Measurements from ENCODE around the gene LOXHD1. TPM values are rescaled to one million over a fixed set of nuclear protein-coding genes. Genes with fewer than 3 reads are reported as not detected.

The LOXHD1 gene
- total RNA-seq, 2 experiments from 2014 or later: 0.11 to 0.45 TPM

DNA sequence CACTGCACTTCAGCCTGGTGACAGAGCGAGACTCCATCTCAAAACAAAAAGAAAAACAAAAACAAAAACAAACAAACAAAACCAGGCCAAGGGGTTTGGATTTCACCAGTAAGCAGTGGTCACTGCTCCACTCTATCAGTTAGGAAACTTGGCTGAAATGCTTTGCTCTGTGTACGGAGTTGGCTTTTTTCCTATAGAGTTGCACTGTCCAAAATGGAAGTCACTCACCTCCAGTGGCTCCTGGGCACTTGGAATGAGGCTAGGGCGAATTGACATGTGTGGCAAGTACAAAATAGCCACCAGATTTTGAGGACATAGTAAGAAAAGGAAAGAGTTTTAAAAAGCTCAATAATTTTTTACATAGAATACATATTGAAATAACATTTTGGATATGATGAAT lies 228.7 kb downstream of the LOXHD1 start:
- no peaks in the 10 kb centered on the region for H3K27me3 Mint-ChIP-seq
- CTCF ChIA-PET: no interaction called here
- H3K4me3 Mint-ChIP-seq: no peak overlapping the region
- ATAC-seq (no peak), DNase-seq (no peak)
- H3K9me3 Mint-ChIP-seq: no peaks in the 10 kb centered on the region
- no peak overlapping the region for H3K27ac Mint-ChIP-seq
- H3K4me1 Mint-ChIP-seq (ENCODE audit: low read depth): no peaks in the 10 kb centered on the region
- TF ChIP-seq, protein P1, sequence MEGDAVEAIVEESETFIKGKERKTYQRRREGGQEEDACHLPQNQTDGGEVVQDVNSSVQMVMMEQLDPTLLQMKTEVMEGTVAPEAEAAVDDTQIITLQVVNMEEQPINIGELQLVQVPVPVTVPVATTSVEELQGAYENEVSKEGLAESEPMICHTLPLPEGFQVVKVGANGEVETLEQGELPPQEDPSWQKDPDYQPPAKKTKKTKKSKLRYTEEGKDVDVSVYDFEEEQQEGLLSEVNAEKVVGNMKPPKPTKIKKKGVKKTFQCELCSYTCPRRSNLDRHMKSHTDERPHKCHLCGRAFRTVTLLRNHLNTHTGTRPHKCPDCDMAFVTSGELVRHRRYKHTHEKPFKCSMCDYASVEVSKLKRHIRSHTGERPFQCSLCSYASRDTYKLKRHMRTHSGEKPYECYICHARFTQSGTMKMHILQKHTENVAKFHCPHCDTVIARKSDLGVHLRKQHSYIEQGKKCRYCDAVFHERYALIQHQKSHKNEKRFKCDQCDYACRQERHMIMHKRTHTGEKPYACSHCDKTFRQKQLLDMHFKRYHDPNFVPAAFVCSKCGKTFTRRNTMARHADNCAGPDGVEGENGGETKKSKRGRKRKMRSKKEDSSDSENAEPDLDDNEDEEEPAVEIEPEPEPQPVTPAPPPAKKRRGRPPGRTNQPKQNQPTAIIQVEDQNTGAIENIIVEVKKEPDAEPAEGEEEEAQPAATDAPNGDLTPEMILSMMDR (IDR thresholded peaks at IDR 0.05): no peak
- no peaks in the 10 kb centered on the region for H3K36me3 Mint-ChIP-seq (ENCODE audit: low read depth)
- POLR2A ChIA-PET: no interaction called here
- intact Hi-C loops (cut with micrococcal nuclease): no loop called here

DNA sequence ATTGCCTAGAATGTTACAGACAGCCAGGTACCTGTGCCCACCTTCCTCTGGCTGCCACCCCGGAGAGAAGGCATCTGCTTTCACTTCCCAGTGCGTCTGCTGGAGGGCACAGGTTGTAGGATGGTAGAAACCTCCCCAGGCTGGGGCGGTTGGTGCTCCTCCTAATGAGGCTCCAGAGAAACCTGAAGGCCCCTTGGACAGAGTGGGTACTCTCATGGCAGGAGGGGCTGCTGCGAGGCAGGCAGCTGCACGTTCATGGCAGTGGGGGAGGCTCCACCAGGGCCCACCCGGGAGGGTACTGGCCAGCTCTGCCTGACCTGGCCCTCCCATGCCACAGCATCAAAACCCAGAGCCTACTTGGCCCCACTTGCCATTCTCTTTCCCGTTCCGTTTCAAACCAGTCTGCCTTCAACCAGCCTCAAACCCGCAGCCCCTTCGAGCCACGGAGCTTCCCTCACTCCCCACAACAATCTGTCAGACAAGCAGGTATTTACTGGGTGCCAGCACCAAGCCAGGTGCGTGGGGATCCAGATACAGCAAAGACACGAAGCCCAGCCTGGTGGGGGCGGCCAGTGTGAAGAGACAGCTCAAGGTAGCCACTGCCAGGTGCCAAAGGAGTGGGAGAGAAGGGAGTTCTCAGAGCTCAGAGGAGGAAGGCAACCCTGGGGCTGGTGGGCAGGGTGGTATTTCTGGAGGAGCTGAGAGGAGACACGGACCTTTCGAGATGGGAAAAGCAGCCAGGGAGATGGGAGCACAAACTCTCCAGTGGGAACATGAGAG lies 229.6 kb downstream of the LOXHD1 start:
- Mint-ChIP-seq H3K4me1 (ENCODE audit: low read depth) (no peaks in the 10 kb centered on the region), H3K4me3 (no peak overlapping the region), H3K27me3 (no peaks in the 10 kb centered on the region), H3K9me3 (no peaks in the 10 kb centered on the region), H3K36me3 (ENCODE audit: low read depth) (no peaks in the 10 kb centered on the region), H3K27ac (no peak overlapping the region)
- intact Hi-C loops (cut with micrococcal nuclease): no loop called here
- ChIA-PET POLR2A (no interaction called here), CTCF (no interaction called here)
- TF ChIP-seq, protein P1 (IDR thresholded peaks at IDR 0.05): no peak
- DNase-seq (no peak), ATAC-seq (no peak)

Other genes starting within 250 kb of the LOXHD1 start
- not detected for gene ST8SIA5, start 99.8 kb upstream of the LOXHD1 start, total RNA-seq